CD4-positive, alpha-beta T cell treated with Interleukin-15 for 4 hours (primary cell): ENCODE measurements around the gene CIB1.

ENCODE experiments used
- DNase-seq: peaks from one replicate; pipeline ENCODE4 v3.0.0-alpha.2; 2020; ENCODE audit warnings: low spot score

CIB1 gene

DNA sequence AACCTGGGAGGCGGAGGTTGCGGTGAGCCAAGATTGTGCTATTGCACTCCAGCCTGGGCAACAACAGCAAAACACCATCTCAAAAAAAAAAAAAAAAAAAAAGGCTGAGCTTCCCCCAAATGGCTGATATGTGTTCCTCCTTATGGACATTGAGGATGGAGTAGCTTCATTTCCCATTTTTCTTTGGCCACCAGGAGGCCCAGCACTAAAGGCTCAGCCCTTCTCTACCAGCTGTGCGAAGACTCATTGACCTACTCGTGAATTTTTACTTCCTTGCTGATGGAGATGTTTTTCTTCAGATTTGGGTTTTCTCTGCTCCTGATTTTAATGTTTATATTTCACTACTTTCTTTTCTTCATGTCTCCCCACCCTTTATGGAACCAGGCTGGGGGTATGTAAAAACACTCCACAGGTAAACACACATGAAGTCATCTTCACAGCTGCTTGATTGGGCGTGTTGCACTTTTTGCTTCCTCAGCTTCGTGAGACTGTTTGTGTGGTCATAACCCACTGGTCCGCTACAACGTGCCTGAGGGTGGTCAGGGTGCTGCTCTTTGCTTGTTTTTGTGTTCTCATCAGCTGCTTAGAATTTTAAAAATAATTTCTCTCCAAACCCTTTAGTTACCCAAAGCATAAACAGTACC, 19.1 kb downstream of the CIB1 start:
- DNase-seq = no peak

- no peak for DNase-seq
Measured at GRCh38 chr15:90213818-90214204, 19.9 kb downstream of the CIB1 start.

DNA sequence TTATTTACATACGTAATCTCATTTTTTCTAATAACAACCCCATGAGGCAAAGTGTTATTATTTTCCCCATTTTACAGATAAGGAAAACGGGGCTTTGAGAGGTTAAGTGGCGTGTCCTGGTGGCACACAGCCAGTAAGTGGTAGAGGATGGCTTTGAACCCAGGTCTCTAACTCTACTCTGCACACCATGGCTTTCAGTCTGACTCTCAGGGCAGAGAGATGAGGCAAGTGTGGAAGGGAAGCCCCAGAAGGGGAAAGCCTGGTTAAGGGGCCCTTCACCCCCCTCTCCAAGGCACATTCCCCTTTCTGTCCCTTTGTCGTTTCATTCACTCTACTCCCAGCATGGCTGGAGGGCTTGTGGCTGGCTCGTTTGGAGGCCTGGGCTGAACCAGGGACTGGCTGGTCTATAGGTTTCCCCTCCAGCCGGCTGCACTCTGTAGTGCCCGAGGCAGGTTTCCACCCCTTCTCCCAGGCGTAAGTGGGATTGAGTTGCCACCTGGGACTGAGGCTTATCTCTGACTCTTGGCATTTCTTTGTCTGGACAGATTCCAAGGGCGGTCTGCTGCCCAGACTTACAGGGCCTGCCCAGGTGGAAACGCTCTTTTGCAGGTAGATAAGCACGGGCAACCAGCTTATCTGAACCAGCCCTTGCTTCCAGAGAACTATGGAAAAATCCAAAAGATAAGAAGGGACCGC, 20.5 kb downstream of the CIB1 start:
- DNase-seq = no peak

DNA sequence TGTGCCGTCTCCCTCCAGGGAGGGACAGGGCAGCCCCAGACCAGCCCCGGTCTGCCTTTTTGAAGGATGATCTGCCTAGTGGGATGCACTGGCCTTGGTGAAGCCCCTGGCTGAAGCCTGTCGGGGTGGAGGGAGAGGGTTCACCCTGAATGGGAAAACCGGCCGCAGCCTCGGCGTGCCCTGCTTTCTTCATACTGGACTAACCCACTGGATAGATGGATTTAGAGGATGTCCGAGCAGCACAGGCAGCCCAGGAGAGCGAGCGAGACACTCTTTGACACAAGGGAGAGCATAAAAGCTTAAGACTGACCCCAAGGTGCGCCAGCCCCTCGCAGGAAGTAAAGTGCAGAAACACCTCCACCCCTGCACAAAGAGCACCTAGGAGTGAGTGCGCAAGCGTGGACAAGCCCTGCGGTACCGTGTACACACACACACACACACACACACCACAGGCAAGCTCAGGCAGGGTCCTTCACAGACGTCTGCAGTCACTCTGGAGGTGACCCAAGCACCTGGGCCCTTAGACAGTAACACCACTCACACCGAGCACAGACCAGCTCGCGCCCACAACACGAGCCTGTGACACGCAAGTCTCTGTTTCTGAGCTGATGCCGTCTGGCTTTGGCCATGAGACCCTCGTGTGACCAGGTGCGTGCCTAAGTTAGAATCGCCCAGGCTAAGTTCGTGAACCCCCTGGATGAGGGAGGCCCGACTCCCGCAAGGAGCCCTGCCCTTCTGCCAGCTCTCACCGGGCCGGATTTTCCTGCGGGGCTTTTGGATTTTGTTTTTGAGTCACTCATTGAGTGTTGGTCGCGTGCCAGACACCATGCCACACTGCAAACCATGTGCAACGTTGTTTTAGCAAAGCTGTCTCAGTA, 21.3 kb downstream of the CIB1 start:
- no peak for DNase-seq

GRCh38 chr15:90211440-90212143, 22.1 kb downstream of the CIB1 start:
- DNase-seq = no peak

DNA sequence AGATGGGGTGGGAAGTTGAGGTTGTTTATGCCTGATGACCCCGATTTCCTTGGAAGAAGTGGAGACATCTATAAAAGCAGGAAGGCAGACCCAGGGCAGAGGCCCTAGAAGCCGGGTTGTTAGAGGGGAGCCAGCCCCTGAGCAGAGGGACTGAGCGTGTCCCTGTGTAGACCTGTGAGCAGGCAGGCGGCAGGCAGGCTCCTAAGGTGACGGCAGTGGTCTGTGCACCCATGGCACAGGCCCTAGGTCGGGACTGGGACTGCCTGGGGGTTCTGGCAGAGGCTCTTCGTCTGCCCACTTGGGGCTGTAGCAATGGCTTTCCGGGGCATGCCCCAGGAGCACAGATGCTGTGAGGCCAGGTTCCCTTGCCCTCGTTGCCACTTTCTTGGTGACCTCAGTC, 22.7 kb downstream of the CIB1 start:
- no peak for DNase-seq

DNA sequence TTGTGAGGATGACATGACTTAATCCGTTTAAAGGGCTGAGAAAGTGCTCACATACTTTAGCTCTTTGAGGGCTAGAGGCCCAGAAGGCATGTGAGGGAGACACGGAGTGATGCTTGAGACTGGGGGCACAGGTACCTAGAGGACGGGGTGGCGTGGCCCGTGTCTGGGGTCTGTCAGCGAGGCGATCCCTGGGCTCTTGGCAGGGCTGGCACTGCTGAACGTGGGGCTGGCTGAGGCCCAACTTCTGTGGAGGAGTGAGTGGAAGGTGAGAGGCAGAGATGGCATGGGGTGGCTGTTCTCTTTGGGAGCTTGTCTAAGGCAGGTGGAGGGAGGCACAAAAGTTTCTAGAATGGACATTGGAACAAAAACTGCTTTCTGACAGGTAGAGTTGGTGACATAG, 23.1 kb downstream of the CIB1 start:
- DNase-seq = no peak

GRCh38 chr15:90209591-90209990, 24.1 kb downstream of the CIB1 start:
- no peak for DNase-seq

GRCh38 chr15:90208356-90208755, 25.4 kb downstream of the CIB1 start:
- no peak for DNase-seq

DNA sequence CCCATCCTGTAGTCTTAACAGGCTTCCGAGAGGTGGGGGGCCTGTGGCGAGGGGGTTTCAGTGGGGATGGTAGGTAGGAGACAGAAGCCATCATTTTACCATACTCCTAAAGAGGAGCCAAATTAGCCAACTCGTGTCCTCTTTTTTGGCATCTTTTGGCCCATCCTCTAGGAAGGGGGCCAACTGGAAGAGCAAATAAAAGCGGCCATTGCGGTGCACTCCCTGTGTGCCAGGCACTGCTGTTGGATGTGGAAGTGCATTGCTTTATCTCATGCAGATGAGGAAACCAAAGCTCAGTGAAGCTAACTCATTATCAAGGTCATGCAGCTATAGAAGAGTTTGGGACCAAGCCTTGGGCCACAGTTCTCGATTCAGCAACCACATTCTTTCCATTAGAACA, 26.5 kb downstream of the CIB1 start:
- no peak for DNase-seq

DNA sequence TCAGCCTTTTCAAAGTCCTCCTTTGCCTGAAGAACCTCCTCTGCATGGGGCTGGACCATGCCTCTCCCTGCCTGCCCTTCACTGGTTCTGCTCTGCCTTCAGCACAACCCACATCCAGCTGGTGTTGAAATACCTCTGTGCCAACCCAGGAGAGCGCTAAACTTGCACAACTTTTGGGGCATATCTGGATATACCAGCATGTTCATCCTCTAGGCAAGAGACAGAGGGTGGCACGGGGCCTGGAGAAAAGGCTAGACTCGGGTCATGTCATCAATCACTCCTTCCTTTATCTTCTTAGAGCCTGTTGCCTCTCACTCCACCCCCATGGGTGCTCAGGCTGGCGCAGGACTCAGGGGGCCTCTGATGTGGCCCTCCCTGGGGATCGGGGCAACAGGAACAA, 27.9 kb downstream of the CIB1 start:
- no peak for DNase-seq

GRCh38 chr15:90205050-90205848, 28.5 kb downstream of the CIB1 start:
- no peak for DNase-seq

- no peak for DNase-seq
Measured at GRCh38 chr15:90203922-90204321, 29.8 kb downstream of the CIB1 start.

DNA sequence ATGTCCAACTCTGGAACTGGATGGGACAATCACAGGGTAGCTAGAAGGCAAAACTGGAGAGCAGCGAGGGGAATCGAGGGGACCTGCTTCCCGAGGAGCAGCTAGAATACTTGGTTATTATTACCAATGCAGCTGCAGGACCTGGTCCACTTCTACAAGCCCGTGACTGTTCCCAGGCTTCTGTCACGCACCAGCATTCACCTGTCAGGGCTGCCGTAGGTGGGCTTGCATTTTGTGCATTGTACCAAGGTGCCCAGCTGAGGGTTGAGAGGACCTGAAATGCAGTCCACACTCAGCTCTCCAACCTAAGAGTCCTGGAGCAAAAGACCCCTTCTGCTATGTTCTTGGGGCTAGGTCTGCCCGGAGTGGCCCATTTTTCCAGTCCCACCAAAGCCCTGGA, 30.3 kb downstream of the CIB1 start:
- DNase-seq = no peak

DNA sequence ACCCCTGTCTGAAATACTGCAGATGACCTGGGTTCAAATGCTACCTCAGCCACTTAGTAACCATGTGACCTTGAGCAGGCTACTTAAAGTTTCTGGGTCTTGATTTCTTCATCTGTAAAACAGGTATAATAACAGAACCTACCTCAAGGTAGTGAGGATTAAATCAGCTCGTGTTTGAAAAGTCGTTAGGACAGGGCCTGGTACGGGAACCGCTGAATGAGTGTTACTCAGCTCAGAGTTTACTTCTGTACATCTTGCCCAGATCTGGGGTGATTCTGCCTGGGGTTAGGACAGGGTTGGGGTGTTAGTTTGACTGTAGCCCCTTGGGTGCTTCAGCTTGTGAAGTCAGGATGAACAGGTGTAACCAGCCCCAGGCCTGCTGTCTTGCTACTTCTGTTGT, 30.8 kb downstream of the CIB1 start:
- DNase-seq = no peak

GRCh38 chr15:90201944-90202375, 31.8 kb downstream of the CIB1 start:
- no peak for DNase-seq

DNA sequence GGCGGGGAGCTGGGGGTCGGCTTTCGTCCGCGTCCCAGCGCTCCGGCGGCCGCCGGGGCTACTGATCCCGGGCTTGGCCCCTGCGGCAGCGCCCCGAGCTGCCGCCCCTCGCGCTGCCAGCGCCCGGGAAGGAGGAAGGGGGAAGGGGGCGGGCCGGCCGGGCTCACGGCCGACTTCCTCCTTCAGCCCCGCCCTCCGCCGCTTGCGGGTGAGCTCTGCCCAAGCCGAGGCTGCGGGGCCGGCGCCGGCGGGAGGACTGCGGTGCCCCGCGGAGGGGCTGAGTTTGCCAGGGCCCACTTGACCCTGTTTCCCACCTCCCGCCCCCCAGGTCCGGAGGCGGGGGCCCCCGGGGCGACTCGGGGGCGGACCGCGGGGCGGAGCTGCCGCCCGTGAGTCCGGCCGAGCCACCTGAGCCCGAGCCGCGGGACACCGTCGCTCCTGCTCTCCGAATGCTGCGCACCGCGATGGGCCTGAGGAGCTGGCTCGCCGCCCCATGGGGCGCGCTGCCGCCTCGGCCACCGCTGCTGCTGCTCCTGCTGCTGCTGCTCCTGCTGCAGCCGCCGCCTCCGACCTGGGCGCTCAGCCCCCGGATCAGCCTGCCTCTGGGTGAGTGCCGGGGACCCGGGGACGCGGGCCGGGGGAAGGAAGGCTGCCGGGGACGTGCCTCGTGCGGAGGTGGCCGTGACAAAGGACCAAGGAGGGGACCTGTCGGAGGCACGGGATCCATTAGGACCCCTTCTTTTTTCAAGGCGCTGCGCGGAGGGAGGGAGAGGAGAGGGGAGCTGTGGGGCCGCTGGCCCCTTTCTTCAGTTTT, 32.4 kb downstream of the CIB1 start, which contains the start of gene SEMA4B:
SEMA4B (plus strand) TSS at position 201 of the 814 bp plus-strand sequence; CDS start at position 450, 249 bp downstream.
- DNase-seq = peak; percentile 55

- DNase-seq = no peak
Measured at GRCh38 chr15:90200534-90201129, 33.1 kb downstream of the CIB1 start.

GRCh38 chr15:90194655-90195054, 39.1 kb downstream of the CIB1 start:
- DNase-seq = no peak
